HepG2 (cell line): ENCODE data around the gene ZNF121. TPM values are rescaled to one million over a fixed set of nuclear protein-coding genes. Genes with fewer than 3 reads are reported as not detected.

Experiments
- CAMTA2 ChIP-seq: sonication (generic); formaldehyde crosslinking; IDR thresholded peaks from 2 replicates; pipeline ENCODE4 v1.4.0; 2020; ENCODE audit warnings: mild to moderate bottlenecking, missing genetic modification reagents, borderline replicate concordance
- ESRRA ChIP-seq: sonication (generic); formaldehyde crosslinking; IDR thresholded peaks from 2 replicates; pipeline ENCODE4 v1.5.1; 2020; ENCODE audit warnings: mild to moderate bottlenecking, low read depth, missing genetic modification reagents
- IRF2 ChIP-seq: IDR thresholded peaks from 2 replicates; pipeline ENCODE4 v1.6.1; 2018; ENCODE audit warnings: missing genetic modification reagents, missing compliant biosample characterization
- KMT2B ChIP-seq: IDR thresholded peaks from 2 replicates; pipeline ENCODE4 v1.6.1; 2016; ENCODE audit warnings: missing genetic modification reagents, missing compliant biosample characterization
- NFE2 ChIP-seq: sonication (generic); formaldehyde crosslinking; IDR thresholded peaks from 2 replicates; pipeline ENCODE4 v1.4.0; 2020; ENCODE audit warnings: missing genetic modification reagents
- PHF20 ChIP-seq: sonication (generic); formaldehyde crosslinking; IDR thresholded peaks from 2 replicates; pipeline ENCODE4 v1.5.0; 2020; ENCODE audit warnings: mild to moderate bottlenecking, missing genetic modification reagents
- ZNF121 ChIP-seq: sonication (generic); formaldehyde crosslinking; IDR thresholded peaks from 2 replicates; pipeline ENCODE4 v1.5.0; 2020; ENCODE audit warnings: mild to moderate bottlenecking, missing genetic modification reagents
- ZNF331 ChIP-seq: sonication (generic); formaldehyde crosslinking; IDR thresholded peaks from 2 replicates; pipeline ENCODE4 v1.4.0; 2020; ENCODE audit warnings: missing genetic modification reagents
- ZNF496 ChIP-seq: sonication (generic); formaldehyde crosslinking; IDR thresholded peaks from 2 replicates; pipeline ENCODE4 v1.8.1; 2023; ENCODE audit warnings: mild to moderate bottlenecking, moderate library complexity, missing genetic modification reagents; ENCODE audit not compliant: insufficient replicate concordance
- ZNF777 ChIP-seq: sonication (generic); formaldehyde crosslinking; IDR thresholded peaks from 2 replicates; pipeline ENCODE4 v1.4.0; 2020; ENCODE audit warnings: missing genetic modification reagents
- polyA plus RNA-seq, 8 experiments: library from polyadenylated mRNA; depleted of rRNA in 3 of 8; stranded (reverse) in 7 of 8; unstranded in 1 of 8; fragments of >200 nt; fragmentation: Illumina TruSeq in 4 of 8; extraction: Trizol in 4 of 8; gene quantifications; 2 replicates each; pipeline versions ENCODE4 v1.2.1 to v1.2.3, GENCODE V29; 2011 to 2016; ENCODE audit warnings: low read depth in 4 of 8, missing spikeins in 1 of 8, mixed read lengths in 1 of 8; ENCODE audit not compliant: insufficient read depth in 1 of 8
- total RNA-seq, 5 experiments: library from RNA; depleted of rRNA; stranded (reverse); fragments of >200 nt; fragmentation: Illumina TruSeq; extraction: Trizol; gene quantifications; 2 replicates each; pipeline ENCODE4 v1.2.3, GENCODE V29; 2016; ENCODE audit warnings: low read depth in 1 of 5
- TF ChIP-seq, protein P1 (sequence below): IDR thresholded peaks from 2 replicates; pipeline ENCODE4 v1.6.1; 2016; ENCODE audit warnings: missing biosample characterization, missing genetic modification reagents, low read depth
- TF ChIP-seq, protein P2 (sequence below): sonication (generic); formaldehyde crosslinking; IDR thresholded peaks from 2 replicates; pipeline ENCODE4 v1.5.1; 2020; ENCODE audit warnings: missing genetic modification reagents, mild to moderate bottlenecking, borderline replicate concordance
- TF ChIP-seq, protein P3 (sequence below): sonication (generic); formaldehyde crosslinking; IDR thresholded peaks from 2 replicates; pipeline ENCODE4 v1.4.0; 2020; ENCODE audit warnings: low read depth, mild to moderate bottlenecking, missing genetic modification reagents
- TF ChIP-seq, protein P4 (sequence below), 2 experiments: fragments of 450-650 bp in 1 of 2; sonication (generic) in 1 of 2; formaldehyde crosslinking in 1 of 2; IDR thresholded peaks; 2 replicates each; pipeline versions ENCODE4 v1.6.1 to v1.8.0; 2016 to 2022; ENCODE audit warnings: antibody characterized with exemption in 1 of 2, mild to moderate bottlenecking in 1 of 2, missing genetic modification reagents in 1 of 2

The ZNF121 gene
- total and polyA plus RNA-seq, 2 of the 13 experiments (the other 11 are each of a cell fraction or from before 2014, with no cell fraction given), result 7.8 to 56.3 TPM

DNA sequence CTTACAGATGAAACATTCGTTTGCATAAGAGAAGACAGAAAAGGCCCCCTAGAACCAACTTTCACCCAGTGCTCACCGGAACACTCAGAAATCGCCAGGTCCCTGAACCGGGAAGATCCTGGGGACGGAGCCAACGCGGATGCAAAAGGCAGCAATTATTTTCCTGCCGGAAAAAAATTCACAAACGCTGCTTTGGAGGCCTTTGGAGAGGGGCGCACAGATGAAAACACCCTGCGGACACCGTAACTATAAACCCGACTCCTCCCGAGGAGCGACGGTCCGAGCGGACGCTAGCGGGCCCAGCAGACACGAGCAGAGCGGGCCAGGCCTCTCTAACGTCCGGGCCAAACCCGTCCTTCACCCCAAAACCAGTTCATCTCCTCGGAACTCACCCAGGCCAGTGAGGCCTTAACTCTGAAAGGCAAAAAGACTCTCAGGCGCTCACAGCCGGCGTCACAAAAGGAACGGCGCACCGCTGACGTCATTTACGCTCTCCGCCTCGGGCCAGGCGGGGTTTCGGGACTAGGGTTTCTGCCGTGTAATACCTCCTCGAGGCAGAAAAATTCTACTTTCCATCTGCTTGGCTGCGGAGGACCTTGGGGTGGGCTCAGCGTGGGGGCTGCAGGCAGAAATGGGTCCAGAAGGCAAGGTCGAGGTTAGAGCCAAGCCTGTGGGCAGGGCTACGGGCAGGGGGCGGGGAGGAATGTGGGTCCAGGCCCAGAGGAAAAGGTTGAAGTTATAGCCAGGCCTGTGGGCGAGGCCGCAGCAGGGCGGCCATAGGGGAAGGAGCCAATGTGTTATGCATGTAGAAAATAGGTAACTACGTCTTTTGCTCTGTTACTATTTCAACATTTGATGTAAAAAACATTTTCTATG is 45.9 kb downstream of the ZNF121 start, which contains the start of gene ZNF426 (continued):
- TF ChIP-seq, protein P1, sequence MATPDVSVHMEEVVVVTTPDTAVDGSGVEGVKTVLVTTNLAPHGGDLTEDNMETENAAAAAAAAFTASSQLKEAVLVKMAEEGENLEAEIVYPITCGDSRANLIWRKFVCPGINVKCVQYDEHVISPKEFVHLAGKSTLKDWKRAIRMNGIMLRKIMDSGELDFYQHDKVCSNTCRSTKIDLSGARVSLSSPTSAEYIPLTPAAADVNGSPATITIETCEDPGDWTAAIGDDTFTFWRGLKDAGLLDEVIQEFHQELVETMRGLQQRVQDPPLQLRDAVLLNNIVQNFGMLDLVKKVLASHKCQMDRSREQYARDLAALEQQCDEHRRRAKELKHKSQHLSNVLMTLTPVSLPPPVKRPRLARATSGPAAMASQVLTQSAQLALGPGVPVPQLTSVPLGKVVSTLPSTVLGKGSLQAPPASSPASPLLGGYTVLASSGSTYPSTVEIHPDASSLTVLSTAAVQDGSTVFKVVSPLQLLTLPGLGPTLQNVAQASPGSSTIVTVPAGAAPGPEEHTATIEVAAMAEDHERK (CRISPR knock-in tag), result peak; percentile 67
- TF ChIP-seq ZNF121 (CRISPR knock-in tag) (no peak; the same call in 1 of the 2 replicates), ESRRA (peak; percentile 30; the same call in 1 of the 2 replicates), ZNF777 (CRISPR knock-in tag) (peak; percentile 57; the same call in 1 of the 2 replicates), PHF20 (CRISPR knock-in tag) (peak; percentile 95), ZNF331 (CRISPR knock-in tag) (peak; percentile 71), NFE2 (no peak), ZNF496 (CRISPR knock-in tag) (no peak), KMT2B (CRISPR knock-in tag) (peak; percentile 96), IRF2 (peak; percentile 96), CAMTA2 (CRISPR knock-in tag) (no peak)
- TF ChIP-seq, protein P2, sequence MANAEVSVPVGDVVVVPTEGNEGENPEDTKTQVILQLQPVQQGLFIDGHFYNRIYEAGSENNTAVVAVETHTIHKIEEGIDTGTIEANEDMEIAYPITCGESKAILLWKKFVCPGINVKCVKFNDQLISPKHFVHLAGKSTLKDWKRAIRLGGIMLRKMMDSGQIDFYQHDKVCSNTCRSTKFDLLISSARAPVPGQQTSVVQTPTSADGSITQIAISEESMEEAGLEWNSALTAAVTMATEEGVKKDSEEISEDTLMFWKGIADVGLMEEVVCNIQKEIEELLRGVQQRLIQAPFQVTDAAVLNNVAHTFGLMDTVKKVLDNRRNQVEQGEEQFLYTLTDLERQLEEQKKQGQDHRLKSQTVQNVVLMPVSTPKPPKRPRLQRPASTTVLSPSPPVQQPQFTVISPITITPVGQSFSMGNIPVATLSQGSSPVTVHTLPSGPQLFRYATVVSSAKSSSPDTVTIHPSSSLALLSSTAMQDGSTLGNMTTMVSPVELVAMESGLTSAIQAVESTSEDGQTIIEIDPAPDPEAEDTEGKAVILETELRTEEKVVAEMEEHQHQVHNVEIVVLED (CRISPR knock-in tag), result peak; percentile 87
- TF ChIP-seq, protein P3, sequence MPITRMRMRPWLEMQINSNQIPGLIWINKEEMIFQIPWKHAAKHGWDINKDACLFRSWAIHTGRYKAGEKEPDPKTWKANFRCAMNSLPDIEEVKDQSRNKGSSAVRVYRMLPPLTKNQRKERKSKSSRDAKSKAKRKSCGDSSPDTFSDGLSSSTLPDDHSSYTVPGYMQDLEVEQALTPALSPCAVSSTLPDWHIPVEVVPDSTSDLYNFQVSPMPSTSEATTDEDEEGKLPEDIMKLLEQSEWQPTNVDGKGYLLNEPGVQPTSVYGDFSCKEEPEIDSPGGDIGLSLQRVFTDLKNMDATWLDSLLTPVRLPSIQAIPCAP, result no peak
- TF ChIP-seq, protein P4, sequence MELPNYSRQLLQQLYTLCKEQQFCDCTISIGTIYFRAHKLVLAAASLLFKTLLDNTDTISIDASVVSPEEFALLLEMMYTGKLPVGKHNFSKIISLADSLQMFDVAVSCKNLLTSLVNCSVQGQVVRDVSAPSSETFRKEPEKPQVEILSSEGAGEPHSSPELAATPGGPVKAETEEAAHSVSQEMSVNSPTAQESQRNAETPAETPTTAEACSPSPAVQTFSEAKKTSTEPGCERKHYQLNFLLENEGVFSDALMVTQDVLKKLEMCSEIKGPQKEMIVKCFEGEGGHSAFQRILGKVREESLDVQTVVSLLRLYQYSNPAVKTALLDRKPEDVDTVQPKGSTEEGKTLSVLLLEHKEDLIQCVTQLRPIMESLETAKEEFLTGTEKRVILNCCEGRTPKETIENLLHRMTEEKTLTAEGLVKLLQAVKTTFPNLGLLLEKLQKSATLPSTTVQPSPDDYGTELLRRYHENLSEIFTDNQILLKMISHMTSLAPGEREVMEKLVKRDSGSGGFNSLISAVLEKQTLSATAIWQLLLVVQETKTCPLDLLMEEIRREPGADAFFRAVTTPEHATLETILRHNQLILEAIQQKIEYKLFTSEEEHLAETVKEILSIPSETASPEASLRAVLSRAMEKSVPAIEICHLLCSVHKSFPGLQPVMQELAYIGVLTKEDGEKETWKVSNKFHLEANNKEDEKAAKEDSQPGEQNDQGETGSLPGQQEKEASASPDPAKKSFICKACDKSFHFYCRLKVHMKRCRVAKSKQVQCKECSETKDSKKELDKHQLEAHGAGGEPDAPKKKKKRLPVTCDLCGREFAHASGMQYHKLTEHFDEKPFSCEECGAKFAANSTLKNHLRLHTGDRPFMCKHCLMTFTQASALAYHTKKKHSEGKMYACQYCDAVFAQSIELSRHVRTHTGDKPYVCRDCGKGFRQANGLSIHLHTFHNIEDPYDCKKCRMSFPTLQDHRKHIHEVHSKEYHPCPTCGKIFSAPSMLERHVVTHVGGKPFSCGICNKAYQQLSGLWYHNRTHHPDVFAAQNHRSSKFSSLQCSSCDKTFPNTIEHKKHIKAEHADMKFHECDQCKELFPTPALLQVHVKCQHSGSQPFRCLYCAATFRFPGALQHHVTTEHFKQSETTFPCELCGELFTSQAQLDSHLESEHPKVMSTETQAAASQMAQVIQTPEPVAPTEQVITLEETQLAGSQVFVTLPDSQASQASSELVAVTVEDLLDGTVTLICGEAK (IDR thresholded peaks at IDR 0.05), result no peak
- TF ChIP-seq, protein P4 (CRISPR knock-in tag; IDR thresholded peaks at IDR 0.05), result peak; percentile 31; the same call in 1 of the 2 replicates
